Measurements from ENCODE around the gene KMT2E. TPM values are rescaled to one million over a fixed set of nuclear protein-coding genes. Genes with fewer than 3 reads are reported as not detected.

The KMT2E gene
- total and polyA plus RNA-seq, 7 donors = 6.2 to 40.9 (median 24.0) TPM

GRCh38 chr7:105161366-105161765 is 147.4 kb downstream of the KMT2E start:
- no peak for TF ChIP-seq CTCF (IDR thresholded peaks at IDR 0.05)
- no peaks in the 10 kb centered on the region for H3K9me3 ChIP-seq
- no peaks in the 10 kb centered on the region for H3K27me3 ChIP-seq (ENCODE audit: insufficient read depth in 3 of 3, low read length in 2 of 3)
- intact Hi-C loops (cut with DNase I) = loop anchor here in 1 of 2 donors (10.0 kb wide), 1 partner anchor 113 kb away; no protein-coding TSS in a partner anchor
- H3K4me3 ChIP-seq = no peak overlapping the region
- H3K27ac ChIP-seq = no peak overlapping the region
- no peaks in the 10 kb centered on the region for H3K4me1 ChIP-seq
- no peak for DNase-seq
- peak in 1 of 4 donors; percentile 35 for ATAC-seq
- WGBS, 3 donors = 58 to 97% (median 86%) methylated on average over 1 of the region's 1 CpG
- peaks cover 6 to 50% of the 10 kb centered on the region in 2 donors for H3K36me3 ChIP-seq (ENCODE audit: insufficient read depth in 1 of 2, low read depth in 1 of 2)
